ENCODE results near the gene CACUL1. TPM values are rescaled to one million over a fixed set of nuclear protein-coding genes. Genes with fewer than 3 reads are reported as not detected.

Gene CACUL1
- total and polyA plus RNA-seq, 2 of the 13 experiments (the other 11 are each of a cell fraction or from before 2014, with no cell fraction given) = 14.2 to 31.0 TPM

DNA sequence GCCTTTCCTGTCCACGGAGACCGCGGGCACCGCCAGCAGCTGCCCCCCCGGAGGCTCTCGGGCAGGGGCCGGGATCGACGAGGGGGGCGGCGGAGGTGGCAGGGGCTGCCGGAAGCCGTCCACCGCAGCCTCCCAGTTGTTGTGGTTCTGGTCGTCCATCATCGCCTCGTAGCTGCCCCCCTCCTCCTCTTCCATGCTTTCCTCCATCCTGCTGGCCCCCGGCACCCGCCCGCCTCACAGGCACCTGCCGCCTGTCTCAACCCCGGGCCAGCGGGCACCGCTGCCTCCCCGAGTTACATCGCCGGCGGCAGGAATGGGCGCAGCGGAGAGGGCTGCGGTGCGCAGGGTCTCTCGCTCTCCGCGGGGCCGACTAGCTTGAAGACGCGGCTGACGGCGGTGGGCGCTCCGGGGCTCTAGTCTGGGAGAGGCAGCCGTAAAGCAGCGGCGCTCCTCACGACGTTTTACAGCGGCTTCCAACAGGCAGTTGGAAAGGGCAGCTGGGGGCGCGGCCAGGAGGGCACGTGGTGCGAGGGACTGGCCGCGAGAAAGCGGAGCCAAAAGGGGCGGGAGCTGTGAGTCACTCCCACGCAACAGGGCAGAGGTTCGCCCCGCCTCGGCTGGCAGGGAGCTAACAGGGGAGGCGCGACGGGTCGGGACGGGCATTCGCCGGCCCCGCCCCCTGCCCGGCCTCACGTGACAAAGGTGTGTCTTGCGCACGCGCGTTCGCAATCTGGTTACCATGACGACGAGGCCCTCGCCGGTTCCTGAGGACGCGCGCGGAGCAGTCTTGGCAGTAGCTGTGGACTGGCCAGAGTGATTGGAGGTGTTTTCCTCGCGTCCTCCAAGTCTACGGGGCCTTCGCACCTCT lies at the start of gene CACUL1 (continued):
- TF ChIP-seq, protein P1, sequence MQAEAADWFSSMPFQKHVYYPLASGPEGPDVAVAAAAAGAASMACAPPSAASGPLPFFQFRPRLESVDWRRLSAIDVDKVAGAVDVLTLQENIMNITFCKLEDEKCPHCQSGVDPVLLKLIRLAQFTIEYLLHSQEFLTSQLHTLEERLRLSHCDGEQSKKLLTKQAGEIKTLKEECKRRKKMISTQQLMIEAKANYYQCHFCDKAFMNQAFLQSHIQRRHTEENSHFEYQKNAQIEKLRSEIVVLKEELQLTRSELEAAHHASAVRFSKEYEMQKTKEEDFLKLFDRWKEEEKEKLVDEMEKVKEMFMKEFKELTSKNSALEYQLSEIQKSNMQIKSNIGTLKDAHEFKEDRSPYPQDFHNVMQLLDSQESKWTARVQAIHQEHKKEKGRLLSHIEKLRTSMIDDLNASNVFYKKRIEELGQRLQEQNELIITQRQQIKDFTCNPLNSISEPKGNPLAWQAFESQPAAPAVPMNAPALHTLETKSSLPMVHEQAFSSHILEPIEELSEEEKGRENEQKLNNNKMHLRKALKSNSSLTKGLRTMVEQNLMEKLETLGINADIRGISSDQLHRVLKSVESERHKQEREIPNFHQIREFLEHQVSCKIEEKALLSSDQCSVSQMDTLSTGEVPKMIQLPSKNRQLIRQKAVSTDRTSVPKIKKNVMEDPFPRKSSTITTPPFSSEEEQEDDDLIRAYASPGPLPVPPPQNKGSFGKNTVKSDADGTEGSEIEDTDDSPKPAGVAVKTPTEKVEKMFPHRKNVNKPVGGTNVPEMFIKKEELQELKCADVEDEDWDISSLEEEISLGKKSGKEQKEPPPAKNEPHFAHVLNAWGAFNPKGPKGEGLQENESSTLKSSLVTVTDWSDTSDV (CRISPR knock-in tag; IDR thresholded peaks at IDR 0.05) = no peak
- TF ChIP-seq TBX2 (CRISPR knock-in tag; IDR thresholded peaks at IDR 0.05; ENCODE audit: borderline replicate concordance) (peak; percentile 88), ZNF556 (CRISPR knock-in tag; IDR thresholded peaks at IDR 0.05; ENCODE audit: borderline replicate concordance) (no peak), ATRX (CRISPR knock-in tag; IDR thresholded peaks at IDR 0.05; ENCODE audit: borderline replicate concordance) (no peak), PHF21A (CRISPR knock-in tag; IDR thresholded peaks at IDR 0.05) (no peak), ZIK1 (CRISPR knock-in tag; IDR thresholded peaks at IDR 0.05; ENCODE audit: borderline replicate concordance, low read depth) (no peak), ZBTB1 (CRISPR knock-in tag; IDR thresholded peaks at IDR 0.05; ENCODE audit: borderline replicate concordance) (no peak), CBX1 (IDR thresholded peaks at IDR 0.05; ENCODE audit: low read depth) (peak; percentile 73), SCMH1 (CRISPR knock-in tag; IDR thresholded peaks at IDR 0.05; ENCODE audit: borderline replicate concordance) (no peak), RBAK (CRISPR knock-in tag; IDR thresholded peaks at IDR 0.05) (no peak), FOSL2 (CRISPR knock-in tag; IDR thresholded peaks at IDR 0.05) (peak; percentile 96), EZH2 (conservative IDR thresholded peaks at IDR 0.05; ENCODE audit: low read depth, low read length) (no peak), GTF3A (CRISPR knock-in tag; conservative IDR thresholded peaks at IDR 0.05) (no peak), SNAPC2 (CRISPR knock-in tag; IDR thresholded peaks at IDR 0.05) (peak; percentile 33; the same call in 1 of the 2 replicates), HNRNPH1 (optimal IDR thresholded peaks at IDR 0.05; ENCODE audit: low read depth, low read length) (no peak)
- TF ChIP-seq, protein P2, sequence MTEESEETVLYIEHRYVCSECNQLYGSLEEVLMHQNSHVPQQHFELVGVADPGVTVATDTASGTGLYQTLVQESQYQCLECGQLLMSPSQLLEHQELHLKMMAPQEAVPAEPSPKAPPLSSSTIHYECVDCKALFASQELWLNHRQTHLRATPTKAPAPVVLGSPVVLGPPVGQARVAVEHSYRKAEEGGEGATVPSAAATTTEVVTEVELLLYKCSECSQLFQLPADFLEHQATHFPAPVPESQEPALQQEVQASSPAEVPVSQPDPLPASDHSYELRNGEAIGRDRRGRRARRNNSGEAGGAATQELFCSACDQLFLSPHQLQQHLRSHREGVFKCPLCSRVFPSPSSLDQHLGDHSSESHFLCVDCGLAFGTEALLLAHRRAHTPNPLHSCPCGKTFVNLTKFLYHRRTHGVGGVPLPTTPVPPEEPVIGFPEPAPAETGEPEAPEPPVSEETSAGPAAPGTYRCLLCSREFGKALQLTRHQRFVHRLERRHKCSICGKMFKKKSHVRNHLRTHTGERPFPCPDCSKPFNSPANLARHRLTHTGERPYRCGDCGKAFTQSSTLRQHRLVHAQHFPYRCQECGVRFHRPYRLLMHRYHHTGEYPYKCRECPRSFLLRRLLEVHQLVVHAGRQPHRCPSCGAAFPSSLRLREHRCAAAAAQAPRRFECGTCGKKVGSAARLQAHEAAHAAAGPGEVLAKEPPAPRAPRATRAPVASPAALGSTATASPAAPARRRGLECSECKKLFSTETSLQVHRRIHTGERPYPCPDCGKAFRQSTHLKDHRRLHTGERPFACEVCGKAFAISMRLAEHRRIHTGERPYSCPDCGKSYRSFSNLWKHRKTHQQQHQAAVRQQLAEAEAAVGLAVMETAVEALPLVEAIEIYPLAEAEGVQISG (CRISPR knock-in tag; IDR thresholded peaks at IDR 0.05) = peak; percentile 86
- TF ChIP-seq, protein P3, sequence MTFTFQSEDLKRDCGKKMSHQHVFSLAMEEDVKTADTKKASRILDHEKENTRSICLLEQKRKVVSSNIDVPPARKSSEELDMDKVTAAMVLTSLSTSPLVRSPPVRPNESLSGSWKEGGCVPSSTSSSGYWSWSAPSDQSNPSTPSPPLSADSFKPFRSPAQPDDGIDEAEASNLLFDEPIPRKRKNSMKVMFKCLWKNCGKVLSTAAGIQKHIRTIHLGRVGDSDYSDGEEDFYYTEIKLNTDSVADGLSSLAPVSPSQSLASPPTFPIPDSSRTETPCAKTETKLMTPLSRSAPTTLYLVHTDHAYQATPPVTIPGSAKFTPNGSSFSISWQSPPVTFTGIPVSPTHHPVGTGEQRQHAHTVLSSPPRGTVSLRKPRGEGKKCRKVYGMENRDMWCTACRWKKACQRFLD (CRISPR knock-in tag; IDR thresholded peaks at IDR 0.05; ENCODE audit: borderline replicate concordance) = no peak; the same call in 1 of the 2 replicates
- TF ChIP-seq, protein P4, sequence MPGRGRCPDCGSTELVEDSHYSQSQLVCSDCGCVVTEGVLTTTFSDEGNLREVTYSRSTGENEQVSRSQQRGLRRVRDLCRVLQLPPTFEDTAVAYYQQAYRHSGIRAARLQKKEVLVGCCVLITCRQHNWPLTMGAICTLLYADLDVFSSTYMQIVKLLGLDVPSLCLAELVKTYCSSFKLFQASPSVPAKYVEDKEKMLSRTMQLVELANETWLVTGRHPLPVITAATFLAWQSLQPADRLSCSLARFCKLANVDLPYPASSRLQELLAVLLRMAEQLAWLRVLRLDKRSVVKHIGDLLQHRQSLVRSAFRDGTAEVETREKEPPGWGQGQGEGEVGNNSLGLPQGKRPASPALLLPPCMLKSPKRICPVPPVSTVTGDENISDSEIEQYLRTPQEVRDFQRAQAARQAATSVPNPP (CRISPR knock-in tag; IDR thresholded peaks at IDR 0.05) = peak; percentile 45; the same call in 1 of the 2 replicates

Measured in HepG2 (cell line).